ENCODE results near the gene DCAF15.
A peak's percentile ranks its signal among the peaks of the same experiment; 100 is the strongest.

Gene DCAF15

GRCh38 chr19:13934785-13935109, 17.6 kb upstream of the DCAF15 start:
- no peaks in the 10 kb centered on the region for H3K36me3 ChIP-seq (ENCODE audit: control insufficient read depth, insufficient read depth, low read length)
- no peak overlapping the region for H3K27ac ChIP-seq (ENCODE audit: low read depth, low read length)
- H3K4me3 ChIP-seq (ENCODE audit: low read length) = no peak overlapping the region
- H3K9ac ChIP-seq (ENCODE audit: low read length) = no peak overlapping the region
- peaks cover 4% of the 10 kb centered on the region for H3K27me3 ChIP-seq (ENCODE audit: control insufficient read depth, insufficient read depth, low read length)
- H3K4me1 ChIP-seq (ENCODE audit: control insufficient read depth, insufficient read depth, low read length) = no peaks in the 10 kb centered on the region

DNA sequence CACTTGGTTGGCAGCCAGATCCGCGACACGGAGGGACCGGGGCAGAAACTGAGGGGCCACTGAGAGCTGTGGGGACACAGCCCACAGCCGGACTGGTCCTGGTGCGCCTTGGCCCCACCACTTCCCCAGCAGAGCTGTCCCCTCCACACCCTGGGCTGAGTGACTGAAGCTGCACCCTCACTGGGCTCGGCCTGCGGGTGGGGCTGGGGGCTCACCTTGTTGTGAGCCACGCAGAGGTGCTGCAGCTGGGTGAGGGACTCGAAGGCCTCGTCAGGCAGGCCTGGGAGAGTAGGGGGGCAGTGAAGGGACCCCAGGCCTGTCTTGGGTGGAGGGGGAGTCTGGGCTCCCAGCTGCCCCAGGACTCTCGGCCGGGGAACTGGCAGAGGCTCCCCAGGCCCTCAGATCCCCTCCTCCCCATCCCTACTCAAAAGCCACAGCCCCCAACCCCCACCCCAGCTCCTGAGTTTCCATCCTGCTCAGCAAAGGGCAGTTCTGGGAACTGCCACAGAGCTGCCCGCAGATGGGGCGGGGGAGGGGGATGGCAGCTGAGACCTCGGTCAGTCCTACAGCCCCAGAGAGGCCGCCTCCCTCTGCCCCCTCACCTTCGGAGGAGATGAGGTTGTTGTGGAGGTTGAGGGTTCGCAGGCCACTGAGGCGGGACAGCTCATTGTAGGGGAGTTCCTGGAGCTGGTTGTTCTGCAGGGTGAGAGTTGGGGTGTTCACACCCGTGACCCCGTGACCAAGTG, 16.4 kb upstream of the DCAF15 start:
- H3K27me3 ChIP-seq (ENCODE audit: control insufficient read depth, insufficient read depth, low read length) = peaks cover 4% of the 10 kb centered on the region
- no peak overlapping the region for H3K4me3 ChIP-seq (ENCODE audit: low read length)
- no peaks in the 10 kb centered on the region for H3K4me1 ChIP-seq (ENCODE audit: control insufficient read depth, insufficient read depth, low read length)
- no peak overlapping the region for H3K27ac ChIP-seq (ENCODE audit: low read depth, low read length)
- no peaks in the 10 kb centered on the region for H3K36me3 ChIP-seq (ENCODE audit: control insufficient read depth, insufficient read depth, low read length)
- H3K9ac ChIP-seq (ENCODE audit: low read length) = no peak overlapping the region

- H3K9ac ChIP-seq (ENCODE audit: low read length) = no peak overlapping the region
- H3K36me3 ChIP-seq (ENCODE audit: control insufficient read depth, insufficient read depth, low read length) = no peaks in the 10 kb centered on the region
These were observed 14.6 kb upstream of the DCAF15 start for GRCh38 chr19:13937479-13938300.

DNA sequence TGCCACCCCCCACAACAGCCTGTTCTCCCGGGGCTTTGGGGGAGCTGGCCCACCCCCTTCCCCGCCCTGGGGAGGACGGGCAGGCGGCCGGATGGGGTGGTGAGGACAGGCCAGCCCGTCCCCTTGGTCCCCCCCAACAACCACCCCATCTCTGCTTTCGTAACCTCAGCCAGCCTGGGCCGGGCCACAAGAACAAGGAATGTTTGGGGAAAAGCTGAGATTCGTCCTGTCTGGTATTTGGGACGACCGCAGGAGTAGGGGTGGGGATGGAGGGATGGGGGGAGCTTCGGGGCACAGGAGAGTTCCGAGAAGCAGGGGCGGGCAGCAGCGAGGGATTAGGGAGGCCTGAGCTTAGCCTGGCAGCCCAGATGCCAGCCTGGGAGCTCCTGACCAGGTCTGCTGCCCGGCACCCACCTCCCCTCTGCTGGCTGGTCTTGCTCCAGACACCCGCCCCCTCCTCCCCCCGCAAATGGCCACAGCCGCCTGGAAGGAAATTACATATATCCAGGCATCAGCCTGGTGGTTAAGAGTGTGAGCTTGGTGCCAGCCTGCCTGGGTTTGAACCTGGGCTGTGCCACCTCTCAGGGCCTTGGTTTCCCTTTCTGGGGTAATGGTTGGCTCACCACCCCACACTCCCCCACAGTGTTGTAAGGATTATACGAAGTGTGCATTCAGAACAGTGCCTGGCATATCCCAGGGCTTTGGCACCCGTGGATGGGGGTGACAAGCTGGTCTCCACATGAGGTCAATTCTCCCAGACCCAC, 13.8 kb upstream of the DCAF15 start, which contains the start of gene PODNL1:
Gene PODNL1, minus strand, starts transcription at position 117 of the 764 bp plus-strand sequence. CDS start 236 bp downstream, outside the sequence.
- peaks cover 4% of the 10 kb centered on the region for H3K27me3 ChIP-seq (ENCODE audit: control insufficient read depth, insufficient read depth, low read length)
- H3K9ac ChIP-seq (ENCODE audit: low read length) = no peak within 1 kb of the TSS
- H3K4me1 ChIP-seq (ENCODE audit: control insufficient read depth, insufficient read depth, low read length) = no peaks in the 10 kb centered on the region
- no peak within 1 kb of the TSS for H3K27ac ChIP-seq (ENCODE audit: low read depth, low read length)
- no peak within 1 kb of the TSS for H3K4me3 ChIP-seq (ENCODE audit: low read length)
- no peaks in the 10 kb centered on the region for H3K36me3 ChIP-seq (ENCODE audit: control insufficient read depth, insufficient read depth, low read length)

More at GRCh38 chr19:13937479-13938300, 14.6 kb upstream of the DCAF15 start:
- Histone ChIP-seq H3K27ac (ENCODE audit: low read depth, low read length) (no peak overlapping the region), H3K27me3 (ENCODE audit: control insufficient read depth, insufficient read depth, low read length) (peaks cover 4% of the 10 kb centered on the region), H3K4me3 (ENCODE audit: low read length) (no peak overlapping the region), H3K4me1 (ENCODE audit: control insufficient read depth, insufficient read depth, low read length) (no peaks in the 10 kb centered on the region)

DNA sequence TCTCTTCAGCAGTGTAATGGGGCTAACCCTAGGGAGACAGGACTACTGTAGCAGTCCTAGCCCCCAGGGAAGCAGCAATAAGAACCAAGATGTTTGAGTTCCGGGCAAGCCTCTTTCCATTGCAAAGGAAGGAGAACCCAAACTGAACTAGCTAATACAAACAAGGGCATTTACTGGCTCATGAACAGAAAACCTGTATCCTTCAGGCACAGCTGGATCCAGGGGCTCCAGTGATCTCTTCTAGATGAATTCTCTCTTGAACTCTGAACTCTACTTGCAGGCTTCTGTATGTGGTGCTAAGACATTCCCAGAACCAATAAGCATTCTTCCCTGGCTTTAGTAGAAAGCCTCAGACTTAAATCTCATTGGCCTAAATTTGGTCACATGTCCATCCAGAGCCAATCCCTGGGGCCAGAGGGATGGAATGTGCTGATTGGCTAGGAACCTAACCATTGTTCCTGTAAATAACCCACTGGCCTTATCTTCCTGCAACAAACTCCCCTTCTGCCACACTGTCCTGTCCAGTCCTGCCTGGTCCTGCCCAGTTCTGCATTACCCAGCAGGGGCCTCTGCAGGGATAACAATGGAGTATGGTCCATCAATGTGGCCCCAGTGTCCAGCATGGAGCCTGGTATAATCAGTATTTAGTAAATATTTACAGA, 10.2 kb upstream of the DCAF15 start:
- H3K9ac ChIP-seq (ENCODE audit: low read length) = no peak overlapping the region
- H3K27ac ChIP-seq (ENCODE audit: low read depth, low read length) = no peak overlapping the region
- H3K36me3 ChIP-seq (ENCODE audit: control insufficient read depth, insufficient read depth, low read length) = no peaks in the 10 kb centered on the region
- H3K4me3 ChIP-seq (ENCODE audit: low read length) = no peak overlapping the region
- H3K27me3 ChIP-seq (ENCODE audit: control insufficient read depth, insufficient read depth, low read length) = peaks cover 2% of the 10 kb centered on the region
- no peaks in the 10 kb centered on the region for H3K4me1 ChIP-seq (ENCODE audit: control insufficient read depth, insufficient read depth, low read length)

- Histone ChIP-seq H3K27ac (ENCODE audit: low read depth, low read length) (no peak overlapping the region), H3K4me1 (ENCODE audit: control insufficient read depth, insufficient read depth, low read length) (no peaks in the 10 kb centered on the region), H3K27me3 (ENCODE audit: control insufficient read depth, insufficient read depth, low read length) (no peaks in the 10 kb centered on the region), H3K36me3 (ENCODE audit: control insufficient read depth, insufficient read depth, low read length) (no peaks in the 10 kb centered on the region), H3K9ac (ENCODE audit: low read length) (no peak overlapping the region), H3K4me3 (ENCODE audit: low read length) (no peak overlapping the region)
These were observed 5.9 kb upstream of the DCAF15 start for GRCh38 chr19:13946414-13946813.

DNA sequence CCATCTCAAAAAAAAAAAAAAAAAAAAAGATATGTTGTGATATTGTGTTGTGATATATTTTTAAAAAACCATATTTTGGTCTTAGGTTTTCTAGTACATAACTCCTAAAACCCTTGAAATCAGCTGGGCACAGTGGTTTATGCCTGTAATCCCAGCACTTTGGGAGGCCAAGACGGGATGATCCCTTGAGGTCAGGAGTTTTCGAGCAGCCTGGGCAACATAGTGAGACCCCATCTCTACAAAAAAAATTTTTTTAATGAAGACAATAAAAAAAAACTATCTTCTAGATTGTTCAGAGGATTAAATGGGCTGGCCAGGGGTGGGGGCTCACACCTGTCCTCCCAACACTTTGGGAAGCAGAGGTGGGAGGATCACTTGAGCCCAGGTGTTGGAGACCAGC, 1.3 kb upstream of the DCAF15 start:
- H3K27me3 ChIP-seq (ENCODE audit: control insufficient read depth, insufficient read depth, low read length) = no peaks in the 10 kb centered on the region
- H3K4me3 ChIP-seq (ENCODE audit: low read length) = no peak overlapping the region
- H3K36me3 ChIP-seq (ENCODE audit: control insufficient read depth, insufficient read depth, low read length) = peaks cover 4% of the 10 kb centered on the region
- peaks cover 6% of the 10 kb centered on the region for H3K4me1 ChIP-seq (ENCODE audit: control insufficient read depth, insufficient read depth, low read length)
- no peak overlapping the region for H3K27ac ChIP-seq (ENCODE audit: low read depth, low read length)
- no peak overlapping the region for H3K9ac ChIP-seq (ENCODE audit: low read length)

GRCh38 chr19:13951799-13952153, 533 bp upstream of the DCAF15 start:
- Histone ChIP-seq H3K27ac (ENCODE audit: low read depth, low read length) (no peak overlapping the region), H3K4me1 (ENCODE audit: control insufficient read depth, insufficient read depth, low read length) (peaks cover 6% of the 10 kb centered on the region), H3K4me3 (ENCODE audit: low read length) (peak overlapping the region; percentile 64), H3K9ac (ENCODE audit: low read length) (no peak overlapping the region), H3K36me3 (ENCODE audit: control insufficient read depth, insufficient read depth, low read length) (peaks cover 12% of the 10 kb centered on the region), H3K27me3 (ENCODE audit: control insufficient read depth, insufficient read depth, low read length) (no peaks in the 10 kb centered on the region)

DNA sequence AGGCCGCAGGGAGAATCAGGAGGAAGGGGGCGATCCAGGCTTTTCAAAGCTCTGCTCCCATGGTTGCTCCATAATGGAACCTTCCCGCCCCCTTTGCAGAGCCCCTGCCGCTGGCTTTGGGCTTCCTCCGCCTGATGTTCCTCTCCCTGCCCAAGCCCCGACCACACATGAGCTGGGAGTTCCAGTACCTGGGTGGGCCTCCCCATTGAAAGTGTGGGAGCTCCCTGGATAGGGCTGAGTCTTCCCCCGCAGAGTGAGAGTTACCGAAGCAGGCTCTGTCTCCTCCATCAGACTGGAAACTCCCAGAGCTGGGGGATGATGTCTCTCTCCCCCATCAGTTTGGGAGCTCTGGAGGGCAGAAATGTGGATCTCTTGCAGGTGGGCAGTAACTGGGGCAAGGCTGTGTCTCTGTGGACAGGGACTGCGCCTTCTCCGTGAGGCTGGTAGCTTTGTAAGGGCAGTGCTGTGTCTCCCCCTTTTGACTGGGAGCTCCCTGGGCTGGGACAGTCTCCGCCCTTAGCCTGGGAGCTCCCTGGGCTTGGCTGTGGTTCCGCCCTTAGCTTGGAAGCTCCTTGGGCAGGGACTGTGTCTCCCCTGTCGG, 722 bp downstream of the DCAF15 start:
- H3K9ac ChIP-seq (ENCODE audit: low read length) = peak overlapping the region; percentile 49
- no peak overlapping the region for H3K27ac ChIP-seq (ENCODE audit: low read depth, low read length)
- H3K4me1 ChIP-seq (ENCODE audit: control insufficient read depth, insufficient read depth, low read length) = peaks cover 6% of the 10 kb centered on the region
- peak overlapping the region; percentile 79 for H3K4me3 ChIP-seq (ENCODE audit: low read length)
- peaks cover 19% of the 10 kb centered on the region for H3K36me3 ChIP-seq (ENCODE audit: control insufficient read depth, insufficient read depth, low read length)
- H3K27me3 ChIP-seq (ENCODE audit: control insufficient read depth, insufficient read depth, low read length) = no peaks in the 10 kb centered on the region

DNA sequence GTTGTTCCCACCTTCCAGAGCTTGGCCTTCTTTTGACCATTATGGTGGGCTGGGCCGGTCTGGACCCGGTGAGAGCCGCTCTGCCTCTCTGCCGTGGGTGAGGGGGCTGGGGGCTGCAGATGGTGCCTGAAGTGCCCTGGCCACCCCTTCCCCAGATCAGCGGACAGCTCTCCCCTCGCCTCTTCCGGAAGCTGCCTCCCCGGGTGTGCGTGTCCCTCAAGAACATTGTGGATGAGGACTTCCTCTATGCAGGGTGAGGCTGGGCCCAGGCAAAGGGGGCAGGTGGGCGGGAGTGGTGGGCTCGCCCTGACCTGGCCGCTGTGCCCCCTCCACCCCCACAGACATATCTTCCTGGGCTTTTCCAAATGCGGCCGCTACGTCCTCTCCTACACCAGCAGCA, 1.9 kb downstream of the DCAF15 start:
- peaks cover 23% of the 10 kb centered on the region for H3K36me3 ChIP-seq (ENCODE audit: control insufficient read depth, insufficient read depth, low read length)
- H3K4me3 ChIP-seq (ENCODE audit: low read length) = no peak overlapping the region
- H3K27ac ChIP-seq (ENCODE audit: low read depth, low read length) = no peak overlapping the region
- H3K27me3 ChIP-seq (ENCODE audit: control insufficient read depth, insufficient read depth, low read length) = no peaks in the 10 kb centered on the region
- H3K4me1 ChIP-seq (ENCODE audit: control insufficient read depth, insufficient read depth, low read length) = peaks cover 6% of the 10 kb centered on the region
- no peak overlapping the region for H3K9ac ChIP-seq (ENCODE audit: low read length)

DNA sequence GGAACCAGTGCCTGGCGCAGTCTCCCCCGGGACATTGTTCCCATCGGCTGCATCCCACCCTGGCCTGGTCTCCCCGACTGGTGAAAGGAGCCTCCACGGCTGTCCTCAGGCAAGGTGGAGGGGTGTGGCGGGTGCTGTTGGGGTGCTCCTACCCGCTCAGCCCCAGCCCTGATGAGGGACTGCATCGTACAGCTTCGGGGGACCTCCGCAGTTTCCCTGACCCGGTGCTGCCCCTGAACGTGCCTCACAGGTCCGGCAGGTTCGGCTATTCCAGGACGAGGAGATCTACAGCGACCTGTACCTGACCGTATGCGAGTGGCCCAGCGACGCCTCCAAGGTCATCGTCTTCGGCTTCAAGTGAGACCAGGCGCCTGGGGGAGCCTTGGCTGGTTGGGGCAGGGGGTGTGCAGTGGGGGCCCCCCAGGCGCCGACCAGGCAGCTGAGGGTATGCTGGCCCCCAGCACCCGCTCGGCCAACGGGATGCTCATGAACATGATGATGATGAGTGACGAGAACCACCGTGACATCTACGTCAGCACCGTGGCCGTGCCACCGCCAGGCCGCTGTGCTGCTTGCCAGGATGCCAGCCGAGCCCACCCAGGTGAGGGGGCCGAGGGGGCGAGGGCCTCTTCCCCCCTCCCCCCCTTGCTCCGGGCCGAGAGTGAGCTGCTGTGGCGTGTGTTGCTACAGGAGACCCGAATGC, 3.5 kb downstream of the DCAF15 start:
- H3K4me3 ChIP-seq (ENCODE audit: low read length) = no peak overlapping the region
- H3K27ac ChIP-seq (ENCODE audit: low read depth, low read length) = no peak overlapping the region
- H3K27me3 ChIP-seq (ENCODE audit: control insufficient read depth, insufficient read depth, low read length) = no peaks in the 10 kb centered on the region
- peaks cover 28% of the 10 kb centered on the region for H3K36me3 ChIP-seq (ENCODE audit: control insufficient read depth, insufficient read depth, low read length)
- peaks cover 6% of the 10 kb centered on the region for H3K4me1 ChIP-seq (ENCODE audit: control insufficient read depth, insufficient read depth, low read length)
- H3K9ac ChIP-seq (ENCODE audit: low read length) = no peak overlapping the region
